ENCODE measurements around the gene BRF1.
"Not testable (repeated sequence)": the region's sequence is repeated elsewhere in the genome, so short reads cannot be mapped to it uniquely, and the experiment has no call there.

The BRF1 gene

DNA sequence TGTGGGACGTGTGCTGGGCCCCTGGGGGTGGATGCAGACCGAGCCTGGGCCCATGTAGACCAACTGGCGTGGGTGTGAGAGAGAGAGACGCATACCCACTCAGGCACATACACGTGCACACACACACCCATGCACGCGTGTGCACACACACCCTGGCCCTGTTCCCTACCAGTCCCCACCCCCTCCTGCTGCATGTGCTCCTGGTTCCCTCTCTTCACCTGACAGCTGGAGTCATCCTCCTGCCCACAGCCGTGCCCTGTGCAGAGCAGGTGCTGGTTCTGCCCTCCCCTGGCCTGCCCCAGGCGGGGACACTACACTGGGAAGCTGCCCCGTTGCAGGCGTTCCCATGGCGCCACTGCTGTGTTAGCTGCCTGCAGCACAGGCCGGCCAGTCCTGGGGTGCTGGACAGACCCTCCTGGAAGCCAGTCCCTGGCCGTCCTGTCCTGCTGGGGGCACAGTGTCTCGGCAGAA, 32.3 kb upstream of the BRF1 start:
- no peak for DNase-seq (ENCODE audit: low spot score)

DNA sequence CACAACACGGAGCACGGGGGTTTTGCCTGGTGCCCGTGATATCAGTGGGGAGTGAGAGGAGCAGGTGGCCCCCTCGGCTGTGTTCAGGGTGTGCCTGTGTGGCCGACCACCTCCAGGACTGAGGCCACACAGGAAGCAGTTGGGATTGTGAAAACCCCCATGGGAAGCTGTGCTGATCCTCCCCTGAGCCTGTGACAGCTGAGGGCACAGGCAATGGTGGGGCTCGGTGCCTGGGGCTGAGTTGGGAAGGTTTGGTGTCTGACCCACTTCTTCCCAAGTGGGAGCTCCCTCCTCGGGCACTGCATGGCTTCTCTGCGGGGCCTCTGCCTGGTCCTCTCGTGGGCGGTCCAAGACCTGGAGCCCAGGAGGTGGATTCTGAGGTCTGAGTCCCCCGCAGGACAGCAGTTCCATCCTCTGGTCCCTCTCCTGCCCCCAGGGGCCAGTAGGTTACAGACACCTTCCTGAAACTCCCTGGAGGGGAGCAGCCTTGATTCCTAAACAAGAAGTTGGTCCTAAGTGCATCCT, 31.6 kb upstream of the BRF1 start:
- no peak for DNase-seq (ENCODE audit: low spot score)

DNA sequence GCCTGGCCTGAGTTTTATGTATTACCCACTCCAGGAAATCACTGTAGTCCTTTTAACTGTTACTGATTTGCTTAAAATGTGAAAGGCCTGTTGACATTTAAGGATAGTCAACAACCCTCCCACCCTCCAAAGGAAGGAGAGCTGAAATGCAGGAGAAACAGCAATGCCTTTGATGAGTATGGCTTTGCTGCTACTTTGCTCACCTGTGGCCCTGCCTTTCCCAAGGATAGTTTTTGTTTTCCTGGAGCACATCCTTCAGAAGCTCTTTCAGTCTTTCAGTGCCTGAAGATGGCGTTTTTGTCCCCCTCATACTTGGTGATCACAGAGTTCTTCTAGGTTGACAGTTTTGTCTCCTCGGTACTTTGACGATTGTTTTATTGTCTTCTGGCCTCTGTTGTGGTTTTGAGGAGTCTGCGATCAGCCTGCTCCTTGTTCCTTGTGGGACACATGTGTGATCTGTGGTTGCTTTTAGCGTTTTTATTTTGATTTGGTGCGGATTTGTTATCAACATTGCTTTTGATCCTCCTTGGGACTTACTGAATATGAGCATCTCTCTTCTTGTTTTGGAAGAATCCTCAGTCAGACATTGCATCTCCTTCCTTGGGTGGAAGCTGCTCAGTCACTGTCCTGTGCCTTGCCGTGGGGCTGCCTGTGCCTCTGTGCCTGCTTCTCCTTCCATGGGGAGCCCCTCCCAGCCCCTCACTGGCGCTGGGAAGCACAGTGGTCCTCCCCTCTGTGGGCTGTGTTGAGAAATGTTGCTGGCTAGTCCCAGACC, 31.0 kb upstream of the BRF1 start:
- DNase-seq (ENCODE audit: low spot score) = no peak

DNA sequence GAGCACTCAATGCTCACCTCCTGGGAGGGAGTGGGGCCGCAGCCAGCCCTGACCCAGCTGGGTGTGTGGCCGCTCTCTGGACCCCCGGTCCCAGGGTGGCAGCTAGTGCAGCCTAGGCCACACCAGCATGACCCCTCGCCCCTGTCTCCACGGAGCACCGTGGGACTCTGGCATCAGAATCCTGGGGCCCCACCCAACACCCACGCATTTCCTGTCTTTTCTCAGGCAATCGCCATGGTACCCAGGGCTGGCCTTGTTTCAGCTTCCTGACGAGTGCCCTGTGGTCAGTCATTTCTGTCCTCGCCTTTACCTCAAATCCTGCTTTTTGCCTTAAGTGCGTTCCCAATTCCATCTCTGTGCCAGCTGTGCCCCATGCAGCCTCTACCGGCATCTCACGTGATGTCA, 29.7 kb upstream of the BRF1 start:
- DNase-seq (ENCODE audit: low spot score) = no peak

DNA sequence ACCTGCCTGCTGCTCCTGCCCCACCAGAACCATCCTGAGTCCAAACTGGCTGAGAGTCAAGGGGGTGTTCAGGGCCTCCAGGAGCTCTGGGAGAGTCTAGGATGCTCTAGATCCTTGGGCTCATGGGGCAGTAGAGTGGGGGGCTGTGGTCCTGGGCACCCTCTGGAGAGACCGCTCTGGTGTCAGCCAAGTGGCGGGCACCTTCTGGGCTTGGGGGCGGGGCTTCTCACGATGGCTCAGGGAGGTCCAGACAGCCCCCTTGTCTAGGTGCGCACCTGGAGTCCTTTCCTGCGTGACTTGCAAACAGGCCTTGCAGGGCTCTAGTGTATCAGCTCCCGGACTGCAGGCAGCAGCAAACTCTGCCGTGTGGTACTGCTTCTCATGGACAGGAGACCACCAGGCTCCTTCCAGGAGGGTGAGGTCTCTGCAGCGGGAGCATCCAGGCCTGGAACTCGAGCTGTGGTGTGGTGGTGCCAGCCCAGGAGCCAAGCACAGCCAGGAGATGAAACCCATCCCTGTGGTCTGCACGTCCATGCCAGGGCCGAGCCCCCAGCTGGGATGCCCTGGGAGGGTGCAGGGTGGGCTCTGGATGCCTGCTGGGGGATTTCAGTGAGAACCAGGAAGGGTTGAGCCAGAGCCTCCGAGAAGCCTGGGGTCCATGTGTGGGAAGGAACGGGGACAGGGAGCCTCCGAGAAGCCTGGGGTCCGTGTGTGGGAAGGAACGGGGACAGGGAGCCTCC, 28.8 kb upstream of the BRF1 start:
- DNase-seq (ENCODE audit: low spot score) = no peak

DNA sequence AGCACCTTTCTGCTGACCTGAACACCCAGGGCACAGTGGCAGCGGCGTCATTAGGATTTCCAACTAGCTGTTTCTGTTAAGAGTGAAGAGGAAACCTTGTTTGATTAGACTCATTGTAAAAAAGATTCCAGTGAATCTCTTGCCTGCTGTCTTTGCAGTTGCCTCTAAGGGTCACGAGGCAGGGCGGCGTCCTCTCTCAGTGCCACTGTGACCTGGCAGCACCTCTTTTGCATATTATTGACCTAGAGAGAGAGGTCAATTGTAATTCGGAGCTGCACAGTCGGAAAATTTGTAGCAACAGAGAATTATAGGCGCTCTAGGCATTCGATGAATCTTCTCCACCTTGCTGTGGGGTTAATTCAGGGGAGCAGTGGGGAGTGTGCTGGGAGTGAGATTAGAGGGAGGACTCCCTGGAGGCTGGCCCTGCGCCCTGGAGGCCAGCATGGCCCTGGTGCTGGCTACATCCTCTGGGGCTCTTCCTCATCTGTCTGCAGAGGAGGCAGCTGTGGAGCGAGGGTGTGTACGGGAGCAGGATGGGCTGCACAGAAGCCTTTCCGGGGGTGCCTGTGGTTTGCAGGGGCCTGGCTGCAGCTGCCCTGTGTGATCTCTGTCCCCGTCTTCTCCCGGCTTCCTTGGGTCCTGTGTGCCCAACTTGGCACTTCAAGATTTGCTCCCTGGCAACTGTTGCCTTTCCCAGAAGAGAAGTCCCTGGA, 28.0 kb upstream of the BRF1 start:
- no peak for DNase-seq (ENCODE audit: low spot score)

DNA sequence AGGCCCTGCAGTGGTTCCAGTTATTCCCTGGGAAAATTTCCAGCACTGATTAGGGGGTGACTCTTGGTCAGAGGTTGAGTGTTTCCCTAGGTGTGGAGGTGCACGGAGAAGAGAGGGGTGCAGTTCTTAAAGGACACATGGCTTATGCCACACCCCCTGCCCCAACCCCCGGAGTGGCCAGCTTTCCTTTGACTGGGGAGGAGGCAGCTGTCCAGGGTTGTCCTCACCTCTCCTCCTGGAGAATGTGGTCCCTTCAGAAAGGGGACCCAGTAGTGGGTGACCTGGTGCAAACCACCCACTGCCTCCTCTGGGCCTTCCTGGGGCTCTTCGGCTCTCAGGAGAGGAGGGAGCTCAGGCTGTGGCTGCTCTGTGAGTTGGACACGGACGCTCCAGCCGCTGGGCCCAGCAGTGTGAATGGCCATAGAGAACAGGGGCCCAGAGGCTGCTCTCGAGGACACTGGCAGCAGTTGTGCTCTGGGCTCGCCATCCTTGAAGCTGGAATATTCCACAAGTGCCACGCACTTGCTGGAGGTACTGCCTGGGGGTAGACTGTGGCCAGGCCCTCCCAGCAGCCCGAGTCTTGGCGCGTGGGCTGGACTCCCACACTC, 27.4 kb upstream of the BRF1 start:
- no peak for DNase-seq (ENCODE audit: low spot score)

DNA sequence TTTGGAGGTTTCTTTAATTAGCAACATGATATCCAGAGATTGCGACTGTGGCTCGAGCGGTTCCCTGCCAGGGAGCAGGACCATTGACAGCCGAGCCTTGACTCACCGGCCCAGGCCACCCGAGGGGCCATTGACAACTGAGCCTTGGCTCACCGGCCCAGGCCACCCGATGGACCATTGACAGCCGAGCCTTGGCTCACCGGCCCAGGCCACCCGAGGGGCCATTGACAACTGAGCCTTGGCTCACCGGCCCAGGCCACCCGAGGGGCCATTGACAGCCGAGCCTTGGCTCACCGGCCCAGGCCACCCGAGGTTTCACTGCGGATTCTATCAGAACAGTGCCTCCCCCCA, 26.9 kb upstream of the BRF1 start:
- DNase-seq (ENCODE audit: low spot score) = not testable (repeated sequence)

DNA sequence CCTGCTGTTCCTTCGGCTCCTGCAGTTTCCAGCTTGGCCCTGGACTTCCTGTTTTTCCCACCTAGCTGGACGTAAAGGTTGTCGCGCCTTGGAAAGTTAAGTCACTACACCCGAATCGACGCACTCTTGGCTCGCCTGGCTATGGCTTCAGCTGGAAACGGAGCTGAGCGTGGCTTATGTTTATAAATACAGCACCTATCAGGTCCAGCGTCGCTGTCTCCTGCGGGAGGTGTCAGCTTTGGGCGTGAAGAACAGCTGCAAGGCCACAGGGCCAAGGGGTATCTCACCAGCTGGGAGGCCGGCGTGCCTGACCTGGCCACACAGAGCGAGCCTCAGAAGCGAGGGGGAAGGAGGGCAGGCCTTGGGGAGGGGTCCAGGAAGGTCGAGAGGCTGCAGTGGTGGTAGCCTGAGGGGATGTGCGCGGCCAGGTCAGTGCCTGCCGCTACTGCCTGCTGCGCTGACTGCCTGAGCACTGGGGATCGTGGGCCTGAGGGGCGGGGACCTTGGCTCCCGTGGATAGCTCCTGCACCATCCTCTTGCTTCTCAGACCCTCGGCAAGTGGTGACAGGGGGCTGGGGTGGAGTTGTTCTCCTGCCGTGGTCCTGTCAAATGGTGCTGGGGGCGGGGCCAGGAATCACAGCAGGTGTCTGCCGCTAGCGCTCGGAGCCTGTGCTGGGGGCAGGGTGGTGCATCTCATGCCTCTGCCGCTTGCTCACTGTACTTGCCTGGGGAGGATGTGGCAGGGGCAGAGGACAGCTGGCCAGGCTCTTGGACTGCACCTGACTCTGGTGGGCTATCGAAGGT, 26.3 kb upstream of the BRF1 start:
- no peak for DNase-seq (ENCODE audit: low spot score)

DNA sequence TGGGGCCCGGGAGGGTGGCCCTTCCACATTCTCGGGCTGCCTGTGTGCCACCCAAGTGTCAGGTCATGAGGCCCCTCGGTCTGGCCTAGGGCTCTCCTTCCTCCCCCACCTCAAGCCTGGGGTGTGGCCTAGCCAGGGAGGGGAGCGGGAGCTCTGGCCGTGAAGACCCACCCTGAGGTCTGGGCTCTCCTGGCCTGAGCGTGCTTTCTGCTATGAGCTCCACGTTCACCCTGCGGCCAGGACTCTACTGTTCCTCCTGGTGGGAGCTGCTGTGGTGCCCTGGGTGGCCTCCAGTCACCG, 25.7 kb upstream of the BRF1 start:
- no peak for DNase-seq (ENCODE audit: low spot score)

DNA sequence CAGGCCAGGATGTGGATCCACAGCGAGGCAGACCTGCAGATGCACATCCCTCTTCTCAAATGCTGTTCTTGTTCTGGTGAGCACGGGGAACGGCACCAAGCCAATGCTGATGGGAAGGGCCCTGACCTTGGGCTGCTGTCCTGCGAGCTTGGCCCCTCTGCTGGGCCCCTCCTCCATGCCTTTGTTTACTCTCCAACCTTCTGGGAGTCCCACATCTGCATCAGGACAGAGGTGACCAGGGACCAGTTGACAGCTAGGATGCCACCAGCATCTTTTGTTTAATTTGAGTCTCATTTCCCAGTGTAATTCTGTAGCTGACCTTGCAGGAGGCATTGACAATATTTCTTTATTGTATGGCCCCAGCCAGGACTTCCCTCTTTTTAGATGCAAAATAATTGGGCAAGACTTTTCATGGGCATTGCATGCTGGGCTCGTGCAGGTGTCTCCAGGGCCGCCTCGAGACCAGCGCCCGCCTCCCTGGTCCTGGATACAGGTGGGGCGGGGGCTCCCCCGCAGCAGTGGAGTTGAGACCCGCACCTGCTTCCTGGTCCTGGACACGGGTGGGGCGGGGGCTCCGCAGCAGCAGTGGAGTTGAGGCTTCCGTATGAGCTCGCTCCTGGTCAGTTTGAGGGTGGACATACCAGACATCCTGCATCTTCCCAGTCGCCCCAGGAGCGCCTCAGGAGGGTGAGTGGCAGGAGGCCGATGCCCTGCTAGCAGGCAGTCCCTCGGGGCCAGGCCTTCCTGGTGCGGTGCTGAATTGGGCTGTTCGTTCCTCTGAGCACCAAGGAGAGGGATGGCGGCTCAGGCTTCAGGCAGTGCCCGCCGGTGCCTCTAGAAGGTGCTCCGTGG, 25.1 kb upstream of the BRF1 start:
- DNase-seq (ENCODE audit: low spot score) = no peak

DNA sequence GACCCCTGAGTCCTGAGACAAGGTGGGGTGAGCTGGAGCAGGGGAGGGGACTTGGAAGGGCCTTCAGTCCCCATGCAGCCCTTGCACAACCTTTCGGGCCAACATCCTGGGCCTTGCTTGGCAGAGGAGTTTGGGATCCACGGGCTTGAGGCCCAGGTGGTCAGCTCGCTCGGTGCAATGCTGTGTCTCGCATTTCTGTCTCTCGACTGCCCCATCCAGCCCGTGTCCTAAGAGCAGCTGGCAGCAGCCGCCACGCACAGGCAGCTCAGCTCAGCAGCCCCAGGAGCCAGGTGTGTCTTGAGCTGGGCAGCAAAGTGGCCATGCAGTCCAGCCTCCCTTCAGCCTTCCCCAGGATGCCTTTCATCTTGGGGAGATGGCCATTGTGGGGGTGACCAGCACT, 24.5 kb upstream of the BRF1 start:
- no peak for DNase-seq (ENCODE audit: low spot score)

DNA sequence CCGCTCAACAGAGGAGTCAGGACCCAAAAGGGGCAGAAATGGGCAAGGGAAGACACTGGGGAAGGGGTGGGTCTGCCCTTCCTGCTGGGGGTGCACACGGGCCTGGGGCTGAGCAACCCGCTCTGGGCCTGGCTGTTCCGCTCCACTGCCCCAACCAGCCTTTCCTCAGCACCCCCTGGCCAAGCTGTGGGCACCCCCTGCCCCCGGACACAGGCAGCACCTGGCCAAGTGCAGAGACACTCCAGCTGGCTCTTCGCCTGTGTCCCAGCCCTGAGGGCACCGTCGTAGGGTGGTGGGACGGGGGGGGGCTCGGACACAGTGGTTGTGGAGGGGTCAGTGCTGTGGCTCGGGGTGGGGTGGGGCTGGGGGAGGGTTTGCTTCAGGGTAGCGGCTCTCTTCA, 24.1 kb upstream of the BRF1 start:
- DNase-seq (ENCODE audit: low spot score) = no peak

DNA sequence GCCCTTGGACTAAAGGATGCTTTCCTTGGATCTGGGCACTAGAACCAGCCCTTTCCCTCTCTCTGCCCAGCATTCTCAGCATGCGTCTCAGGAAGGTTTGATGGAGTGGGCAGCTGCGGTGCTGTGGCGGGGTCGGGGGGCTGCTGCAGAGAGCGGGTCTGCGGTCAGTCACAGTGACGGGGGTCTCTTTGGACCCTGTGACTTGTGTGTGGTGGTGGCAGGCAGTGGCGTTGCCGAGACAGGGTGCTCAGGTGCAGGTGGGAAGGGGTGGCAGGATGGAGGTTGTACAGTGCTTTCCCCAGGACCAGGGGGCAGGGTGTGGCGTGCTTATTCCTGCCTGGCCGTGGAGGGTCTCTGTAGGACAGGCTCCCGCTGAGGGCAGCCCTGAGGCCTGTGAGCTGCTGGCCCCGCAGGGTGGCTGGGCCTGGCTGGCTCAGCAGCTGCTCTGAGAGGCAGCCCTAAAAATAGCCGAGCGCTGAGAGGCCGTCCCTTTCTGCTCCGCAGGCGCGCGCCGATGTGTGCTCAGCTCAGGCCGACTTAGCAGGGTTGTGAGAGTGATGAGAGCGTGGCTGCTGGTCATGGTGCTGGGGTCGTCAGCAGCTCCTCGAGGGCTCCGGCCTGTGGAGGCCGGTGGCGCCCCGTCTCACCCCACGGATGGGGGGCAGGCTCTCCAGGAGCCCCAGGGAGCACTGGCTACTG, 23.4 kb upstream of the BRF1 start:
- no peak for DNase-seq (ENCODE audit: low spot score)

DNA sequence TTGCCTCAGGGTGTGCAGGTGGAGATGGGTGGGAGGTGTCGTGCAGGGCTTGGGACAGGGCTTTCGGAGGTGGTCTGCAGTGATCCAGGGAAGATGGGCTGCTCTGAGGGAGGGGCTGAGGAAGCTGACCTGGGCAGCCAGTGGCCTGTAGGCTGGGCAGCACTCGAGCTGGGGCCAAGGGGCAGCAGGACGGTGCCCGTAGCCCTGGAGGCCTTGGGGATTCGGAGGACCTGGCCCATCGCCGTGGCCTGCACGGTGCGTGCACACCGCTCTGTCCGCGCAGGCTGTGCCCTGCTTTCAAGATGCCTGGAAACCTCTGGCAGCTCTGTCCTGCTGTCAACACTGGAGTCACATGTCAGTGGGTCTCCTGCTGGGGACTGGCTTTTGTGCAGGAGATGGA, 22.9 kb upstream of the BRF1 start:
- no peak for DNase-seq (ENCODE audit: low spot score)

DNA sequence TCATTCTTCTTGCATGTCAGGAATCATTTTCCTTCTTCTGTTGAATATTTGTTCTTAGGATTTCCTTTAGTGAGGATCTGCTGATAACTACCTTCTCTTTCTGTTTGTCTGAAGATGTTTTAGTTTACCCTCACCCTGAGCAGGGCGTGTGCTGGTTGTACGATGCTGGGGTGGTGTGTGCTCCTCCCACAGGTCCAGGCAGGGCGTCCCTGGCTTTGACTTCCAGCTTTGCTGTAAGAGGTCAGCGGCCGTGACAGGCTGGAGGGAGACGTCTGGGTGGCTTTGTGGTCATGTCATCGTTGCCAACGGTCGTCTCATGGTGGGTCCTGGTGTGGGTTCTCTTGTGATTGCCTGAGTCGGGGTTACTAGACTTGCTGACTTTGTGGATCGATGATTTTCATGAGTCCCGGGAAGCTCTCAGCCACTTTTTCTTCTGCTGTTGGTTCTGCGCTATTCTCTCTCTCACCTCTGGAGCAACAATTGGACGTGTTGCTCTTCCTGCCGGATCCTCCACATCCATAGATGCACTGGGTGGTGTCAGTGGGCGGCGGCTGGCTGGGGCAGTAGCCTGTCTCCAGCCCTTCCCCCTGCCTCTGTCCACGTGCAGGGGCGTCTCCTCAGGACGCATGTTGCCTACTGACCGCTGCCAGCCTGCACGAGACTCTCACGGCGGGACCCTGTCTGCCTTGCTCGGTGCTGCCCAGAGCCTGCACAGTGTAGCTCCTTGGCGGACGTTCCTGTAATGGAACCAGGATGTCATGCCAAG, 22.2 kb upstream of the BRF1 start:
- DNase-seq (ENCODE audit: low spot score) = no peak

DNA sequence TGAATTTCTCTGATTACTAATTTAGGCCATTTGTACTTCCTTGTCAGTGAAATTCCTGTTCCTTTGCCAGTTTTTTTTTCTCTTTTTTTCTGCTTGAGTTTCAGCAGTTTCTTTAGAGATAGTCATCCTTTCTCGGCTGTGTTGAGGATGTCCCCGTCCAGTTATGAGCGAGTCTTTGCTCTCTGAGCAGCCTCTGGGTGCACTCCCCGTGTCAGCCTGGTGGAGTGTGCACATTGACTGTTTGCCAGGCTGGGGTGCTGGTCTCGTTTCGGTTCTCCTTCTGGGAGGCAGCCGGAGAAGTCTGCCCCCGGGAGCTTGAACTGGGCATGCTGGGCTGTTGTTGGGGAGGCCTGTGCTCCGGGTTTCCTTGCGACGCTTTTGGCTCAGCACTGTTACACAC, 16.7 kb upstream of the BRF1 start:
- no peak for DNase-seq (ENCODE audit: low spot score)

DNA sequence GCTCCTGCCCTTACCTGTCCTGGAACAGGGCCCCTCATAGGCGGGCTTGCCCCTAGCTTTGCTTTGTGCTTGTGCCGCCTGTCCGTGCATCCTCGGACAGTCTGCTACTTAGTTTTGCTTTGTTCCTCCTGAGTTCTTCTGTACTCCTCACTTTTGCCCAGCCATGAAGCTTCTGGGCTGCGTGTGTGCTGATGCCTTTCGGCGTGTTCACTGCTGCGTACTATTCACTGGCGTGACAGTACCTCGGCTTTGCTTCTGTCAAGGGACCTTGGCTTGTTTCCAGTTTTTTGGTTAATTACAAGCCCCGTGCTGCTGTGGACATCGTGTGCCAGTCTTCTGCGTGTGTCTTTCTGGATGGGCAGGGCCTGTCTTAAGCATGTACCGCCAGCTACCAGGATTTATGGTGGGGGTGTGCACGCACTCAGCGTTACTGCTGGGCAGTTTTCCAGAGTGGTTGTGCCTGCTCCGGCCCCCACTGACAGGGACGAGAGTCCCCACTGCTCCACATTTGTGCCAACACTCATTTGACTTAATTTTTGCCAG, 16.2 kb upstream of the BRF1 start:
- DNase-seq (ENCODE audit: low spot score) = no peak

DNA sequence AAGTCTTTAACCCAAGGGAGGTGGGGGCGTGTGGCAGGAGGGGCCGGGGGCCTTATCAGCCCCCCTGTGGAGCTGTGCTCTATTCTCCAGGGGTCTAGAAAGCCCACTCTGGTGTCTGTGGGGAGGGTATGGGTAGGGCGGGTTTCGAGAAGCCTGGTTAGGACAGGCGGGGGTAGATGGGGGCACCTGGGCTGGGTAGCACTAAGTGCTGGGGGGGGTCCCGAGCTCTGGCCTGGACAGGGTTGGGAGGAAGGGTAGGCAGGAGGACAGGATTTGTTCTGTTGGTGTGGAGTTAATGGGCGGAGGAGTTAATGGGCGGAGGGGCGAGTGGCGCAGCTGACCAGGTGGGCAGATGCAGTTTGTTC, 15.8 kb upstream of the BRF1 start:
- no peak for DNase-seq (ENCODE audit: low spot score)
